Mesenchymal stem cell (in vitro differentiated cells and primary cell): Measurements from ENCODE around the gene BIRC7.
A peak's percentile ranks its signal among the peaks of the same experiment; 100 is the strongest.

ENCODE experiments used
- DNase-seq: peaks from one replicate; pipeline ENCODE4 v3.0.0-alpha.2; 2013
- H2AFZ ChIP-seq: one replicate; pipeline ENCODE4 v1.6.1; 2013; ENCODE audit warnings: low read depth, mild to moderate bottlenecking, control low read depth, inconsistent platforms, low read length, moderate library complexity
- H2AK5ac ChIP-seq: 2 replicates; pipeline ENCODE4 v1.6.1; 2013; ENCODE audit warnings: low read length, moderate library complexity, mild to moderate bottlenecking, inconsistent platforms; ENCODE audit not compliant: severe bottlenecking
- H2BK120ac ChIP-seq: one replicate; pipeline ENCODE4 v1.6.1; 2013; ENCODE audit warnings: low read depth, mild to moderate bottlenecking, inconsistent platforms, low read length, moderate library complexity
- H2BK12ac ChIP-seq, 2 experiments: one replicate each; pipeline ENCODE4 v1.6.1; 2013; ENCODE audit warnings: inconsistent platforms in 2 of 2, low read length in 2 of 2, mild to moderate bottlenecking in 2 of 2, moderate library complexity in 2 of 2, control low read depth in 1 of 2
- H2BK15ac ChIP-seq: one replicate; pipeline ENCODE4 v1.6.1; 2013; ENCODE audit warnings: mild to moderate bottlenecking, low read depth, inconsistent platforms; ENCODE audit not compliant: poor library complexity, severe bottlenecking
- H2BK5ac ChIP-seq: 2 replicates; pipeline ENCODE4 v1.6.1; 2013; ENCODE audit warnings: low read depth, mild to moderate bottlenecking, low read length, control low read depth, inconsistent platforms; ENCODE audit not compliant: poor library complexity, severe bottlenecking
- H3K14ac ChIP-seq, 2 experiments: one replicate each; pipeline ENCODE4 v1.6.1; 2013; ENCODE audit warnings: inconsistent platforms in 2 of 2, low read length in 2 of 2, control low read depth in 1 of 2, mild to moderate bottlenecking in 1 of 2, moderate library complexity in 1 of 2
- H3K18ac ChIP-seq, 2 experiments: one replicate each; pipeline ENCODE4 v1.6.1; 2013; ENCODE audit warnings: inconsistent platforms in 2 of 2, low read length in 2 of 2, control low read depth in 1 of 2, low read depth in 1 of 2, mild to moderate bottlenecking in 1 of 2
- H3K23ac ChIP-seq, 2 experiments: one replicate each; pipeline ENCODE4 v1.6.1; 2013; ENCODE audit warnings: inconsistent platforms in 2 of 2, low read length in 2 of 2, mild to moderate bottlenecking in 2 of 2, moderate library complexity in 2 of 2, control low read depth in 1 of 2
- H3K27ac ChIP-seq: 2 replicates; pipeline ENCODE4 v1.5.1; 2013; ENCODE audit warnings: mild to moderate bottlenecking, moderate library complexity, low read length, control low read depth, inconsistent platforms; ENCODE audit not compliant: poor library complexity, severe bottlenecking
- H3K27me3 ChIP-seq, 2 experiments: 2 replicates each; pipeline versions ENCODE4 v1.6.1 to v1.7.0; 2013; ENCODE audit warnings: low read length in 2 of 2, mild to moderate bottlenecking in 2 of 2, moderate library complexity in 2 of 2, control low read depth in 1 of 2, inconsistent platforms in 1 of 2; ENCODE audit not compliant: control insufficient read depth in 1 of 2, insufficient read depth in 1 of 2
- H3K36me3 ChIP-seq, 2 experiments: 2 replicates each; pipeline versions ENCODE4 v1.6.1 to v1.7.0; 2013; ENCODE audit warnings: low read length in 2 of 2, control low read depth in 1 of 2, inconsistent platforms in 1 of 2, low read depth in 1 of 2, mild to moderate bottlenecking in 1 of 2; ENCODE audit not compliant: insufficient read depth in 2 of 2, control insufficient read depth in 1 of 2
- H3K4ac ChIP-seq, 2 experiments: one replicate each; pipeline ENCODE4 v1.6.1; 2013; ENCODE audit warnings: inconsistent platforms in 2 of 2, low read length in 2 of 2, mild to moderate bottlenecking in 2 of 2, moderate library complexity in 2 of 2, control low read depth in 1 of 2, low read depth in 1 of 2
- H3K4me1 ChIP-seq: 2 replicates; pipeline ENCODE4 v1.6.1; 2013; ENCODE audit warnings: low read depth, low read length, control low read depth; ENCODE audit not compliant: control insufficient read depth, insufficient read depth
- H3K4me2 ChIP-seq: 2 replicates; pipeline ENCODE4 v1.6.1; 2013; ENCODE audit warnings: low read length, mild to moderate bottlenecking, inconsistent platforms; ENCODE audit not compliant: poor library complexity, severe bottlenecking
- H3K4me3 ChIP-seq, 2 experiments: 2 replicates each; pipeline versions ENCODE4 v1.5.1 to v1.7.0; 2013; ENCODE audit warnings: low read length in 2 of 2, mild to moderate bottlenecking in 2 of 2, control low read depth in 1 of 2, low read depth in 1 of 2; ENCODE audit not compliant: insufficient read depth in 1 of 2
- H3K79me1 ChIP-seq: replicated peaks from 2 replicates; pipeline ENCODE4 v1.6.1; 2013; ENCODE audit warnings: mild to moderate bottlenecking, control low read depth, low read length, inconsistent platforms; ENCODE audit not compliant: poor library complexity, severe bottlenecking
- H3K9ac ChIP-seq: 2 replicates; pipeline ENCODE4 v1.7.0; 2013; ENCODE audit warnings: mild to moderate bottlenecking, low read length, moderate library complexity
- H3K9me3 ChIP-seq: 2 replicates; pipeline ENCODE4 v1.7.0; 2013; ENCODE audit warnings: mild to moderate bottlenecking, low read length; ENCODE audit not compliant: control insufficient read depth
- H4K8ac ChIP-seq: one replicate; pipeline ENCODE4 v1.6.1; 2013; ENCODE audit warnings: inconsistent platforms, mild to moderate bottlenecking, low read length, moderate library complexity
- H4K91ac ChIP-seq: one replicate; pipeline ENCODE4 v1.6.1; 2013; ENCODE audit warnings: mild to moderate bottlenecking, low read length, inconsistent platforms
- WGBS: methylation state at CpG from one replicate; pipeline ENCODE4 v1.1.7; 2013; ENCODE audit warnings: mixed read lengths; 5-methylcytosine and 5-hydroxymethylcytosine counted together

BIRC7 gene

GRCh38 chr20:63228806-63229205 is 6.9 kb upstream of the BIRC7 start:
- H3K9ac ChIP-seq, result no peak overlapping the region
- WGBS, result 75% methylated on average over 13 of the region's 13 CpGs

GRCh38 chr20:63230800-63231268 is 4.9 kb upstream of the BIRC7 start:
- peak overlapping the region; percentile 4 to 70 for H3K18ac ChIP-seq
- peak overlapping the region; percentile 4 for H2BK120ac ChIP-seq
- peak; percentile 82 for DNase-seq
- no peak overlapping the region for H2BK5ac ChIP-seq
- no peak overlapping the region for H3K4me2 ChIP-seq
- WGBS, result 28% methylated on average over 12 of the region's 17 CpGs
- peak overlapping the region; percentile 43 for H3K9ac ChIP-seq
- H2BK15ac ChIP-seq, result no peak overlapping the region
- no peak overlapping the region for H3K4me3 ChIP-seq
- no peaks in the 10 kb centered on the region for H3K36me3 ChIP-seq
- no peak overlapping the region for H3K23ac ChIP-seq
- H3K9me3 ChIP-seq, result no peaks in the 10 kb centered on the region
- H3K4ac ChIP-seq, result peak overlapping the region; percentile 3 to 50
- peak overlapping the region in 1 of 2 experiments; percentile 7 for H2BK12ac ChIP-seq
- H4K91ac ChIP-seq, result peak overlapping the region; percentile 71
- H2AFZ ChIP-seq, result peak overlapping the region; percentile 7
- no peaks in the 10 kb centered on the region for H3K79me1 ChIP-seq
- H3K27me3 ChIP-seq, result peaks cover 0 to 22% of the 10 kb centered on the region in 2 experiments
- H3K27ac ChIP-seq, result peak overlapping the region; percentile 97
- no peak overlapping the region for H2AK5ac ChIP-seq
- H3K4me1 ChIP-seq, result peaks cover 63% of the 10 kb centered on the region
- peak overlapping the region; percentile 80 for H4K8ac ChIP-seq
- no peak overlapping the region for H3K14ac ChIP-seq

More at GRCh38 chr20:63228806-63229205, 6.9 kb upstream of the BIRC7 start:
- no peak overlapping the region for H2BK5ac ChIP-seq
- H3K4ac ChIP-seq, result no peak overlapping the region
- H3K4me2 ChIP-seq, result no peak overlapping the region
- no peak overlapping the region for H2BK12ac ChIP-seq
- no peak overlapping the region for H3K4me3 ChIP-seq
- peaks cover 57% of the 10 kb centered on the region for H3K4me1 ChIP-seq
- no peaks in the 10 kb centered on the region for H3K36me3 ChIP-seq
- H3K9me3 ChIP-seq, result no peaks in the 10 kb centered on the region
- no peak overlapping the region for H2AFZ ChIP-seq
- H3K23ac ChIP-seq, result no peak overlapping the region
- H2AK5ac ChIP-seq, result peak overlapping the region; percentile 97
- H2BK15ac ChIP-seq, result peak overlapping the region; percentile 71
- no peak overlapping the region for H3K27ac ChIP-seq
- H3K14ac ChIP-seq, result no peak overlapping the region
- H4K8ac ChIP-seq, result no peak overlapping the region
- H3K79me1 ChIP-seq, result no peaks in the 10 kb centered on the region
- DNase-seq, result no peak
- no peak overlapping the region for H2BK120ac ChIP-seq
- peaks cover 0 to 17% of the 10 kb centered on the region in 2 experiments for H3K27me3 ChIP-seq
- H4K91ac ChIP-seq, result no peak overlapping the region
- H3K18ac ChIP-seq, result no peak overlapping the region

DNA sequence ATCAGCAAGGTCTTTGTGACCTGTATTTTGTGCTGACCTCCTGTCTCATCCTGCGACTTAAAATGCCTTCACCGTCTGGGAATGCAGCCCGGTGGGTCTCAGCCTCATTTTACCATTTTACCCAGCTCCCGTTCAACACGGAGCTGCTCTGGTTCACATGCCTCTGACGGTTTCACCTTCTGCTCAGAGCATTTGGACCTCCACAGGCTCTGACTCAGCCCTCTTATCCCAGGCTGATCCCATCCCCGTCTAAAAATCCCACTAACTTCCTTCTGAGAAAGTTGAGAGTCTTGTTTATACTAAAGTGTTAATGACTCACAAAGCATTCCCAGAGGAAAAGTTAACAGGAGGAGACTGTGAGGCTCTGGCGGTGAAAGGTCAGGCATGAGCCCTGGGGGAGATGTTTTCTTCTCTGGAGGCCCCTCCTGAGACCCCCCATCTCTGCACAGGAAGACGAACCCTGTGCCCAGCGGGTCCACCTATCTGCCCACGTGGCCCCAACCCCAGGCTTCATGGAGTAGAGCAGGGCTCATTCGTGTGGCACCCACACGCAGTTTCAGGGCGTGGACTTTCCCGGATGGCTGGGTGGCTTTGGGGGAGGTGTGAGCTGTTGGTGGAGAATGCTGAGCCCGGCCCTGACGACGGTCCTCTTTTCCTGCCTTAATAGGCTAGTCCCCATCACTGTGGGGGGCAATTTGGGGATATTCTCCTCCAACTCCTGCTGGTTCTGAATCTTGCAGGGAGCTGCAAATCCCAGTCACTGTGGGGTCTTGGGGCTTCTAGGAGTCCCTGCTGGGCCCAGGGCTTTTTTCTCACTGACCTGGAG is 3.3 kb upstream of the BIRC7 start:
- H3K23ac ChIP-seq, result no peak overlapping the region
- H2AK5ac ChIP-seq, result peak overlapping the region; percentile 28
- peak overlapping the region; percentile 95 for H2BK5ac ChIP-seq
- no peak overlapping the region for H2AFZ ChIP-seq
- H2BK120ac ChIP-seq, result peak overlapping the region; percentile 94
- peak overlapping the region; percentile 93 for H2BK12ac ChIP-seq
- H3K27me3 ChIP-seq, result peaks cover 0 to 22% of the 10 kb centered on the region in 2 experiments
- H3K9me3 ChIP-seq, result no peaks in the 10 kb centered on the region
- WGBS, result 2% methylated on average over 11 of the region's 18 CpGs
- H4K91ac ChIP-seq, result peak overlapping the region; percentile 95
- H3K4me3 ChIP-seq, result peak overlapping the region in 1 of 2 experiments; percentile 31
- no peaks in the 10 kb centered on the region for H3K79me1 ChIP-seq
- no peak overlapping the region for H3K14ac ChIP-seq
- peak overlapping the region; percentile 97 for H3K27ac ChIP-seq
- H3K9ac ChIP-seq, result peak overlapping the region; percentile 19
- H2BK15ac ChIP-seq, result peak overlapping the region; percentile 12
- H3K4ac ChIP-seq, result peak overlapping the region; percentile 16 to 22
- H4K8ac ChIP-seq, result peak overlapping the region; percentile 94
- peak; percentile 99 for DNase-seq
- H3K4me1 ChIP-seq, result peaks cover 60% of the 10 kb centered on the region
- no peaks in the 10 kb centered on the region for H3K36me3 ChIP-seq
- H3K18ac ChIP-seq, result peak overlapping the region; percentile 86
- H3K4me2 ChIP-seq, result no peak overlapping the region

- Histone ChIP-seq H2BK120ac (peak overlapping the region; percentile 64), H4K91ac (peak overlapping the region; percentile 95), H3K23ac (no peak overlapping the region), H3K36me3 (no peaks in the 10 kb centered on the region), H3K9ac (no peak overlapping the region), H3K18ac (peak overlapping the region; percentile 61 to 76), H3K9me3 (no peaks in the 10 kb centered on the region), H2AFZ (no peak overlapping the region), H3K27ac (peak overlapping the region; percentile 97), H3K4me1 (peaks cover 60% of the 10 kb centered on the region), H2AK5ac (peak overlapping the region; percentile 28), H3K4me2 (no peak overlapping the region), H3K4ac (peak overlapping the region in 1 of 2 experiments; percentile 22), H2BK5ac (peak overlapping the region; percentile 95), H3K14ac (no peak overlapping the region), H2BK12ac (peak overlapping the region; percentile 89 to 93), H3K27me3 (peaks cover 0 to 22% of the 10 kb centered on the region in 2 experiments), H3K4me3 (no peak overlapping the region), H4K8ac (peak overlapping the region; percentile 94), H2BK15ac (no peak overlapping the region), H3K79me1 (no peaks in the 10 kb centered on the region)
- peak; percentile 45 for DNase-seq
- WGBS, result 89% methylated on average over 2 of the region's 3 CpGs
These were observed 2.7 kb upstream of the BIRC7 start for GRCh38 chr20:63233061-63233344.
